Right atrium auricular region (tissue), 2 donors: ENCODE results near the gene CREB5. TPM values are rescaled to one million over a fixed set of nuclear protein-coding genes. Genes with fewer than 3 reads are reported as not detected.

Experiments used
- DNase-seq: peaks from one replicate; pipeline ENCODE4 v3.0.0-alpha.2; 2019; ENCODE audit warnings: low spot score
- H3K27ac ChIP-seq, 2 donors: fragments of 200-600 bp; sonication (generic); 1 replicate in 1 of 2; 2 replicates in 1 of 2; pipeline ENCODE4 v1.5.1; 2016 to 2019
- H3K27me3 ChIP-seq, 2 donors: fragments of 200-600 bp; sonication (generic); one replicate each; pipeline versions ENCODE4 v1.5.1 to v1.6.0; 2017 to 2019
- H3K36me3 ChIP-seq: fragments of 200-600 bp; sonication (generic); one replicate; pipeline ENCODE4 v1.5.1; 2016
- H3K4me1 ChIP-seq, 2 donors: fragments of 200-600 bp; sonication (generic); one replicate each; pipeline versions ENCODE4 v1.5.1 to v1.6.0; 2017 to 2019
- H3K4me3 ChIP-seq, 2 donors: fragments of 200-600 bp; sonication (generic); 1 replicate in 1 of 2; 2 replicates in 1 of 2; pipeline ENCODE4 v1.5.1; 2017 to 2019; ENCODE audit warnings: mild to moderate bottlenecking in 1 of 2, moderate library complexity in 1 of 2
- H3K9me3 ChIP-seq, 2 donors: fragments of 200-600 bp; sonication (generic); one replicate each; pipeline ENCODE4 v1.5.1; 2019
- total RNA-seq, 2 donors: library from RNA; depleted of rRNA; stranded (reverse); fragments of >200 nt; gene quantifications; one replicate each; pipeline ENCODE4 v1.1.0, GENCODE V29; 2016
- TF ChIP-seq, protein P1 (sequence below), 2 donors: fragments of 200-600 bp; sonication (generic); IDR thresholded peaks; one replicate each; pipeline ENCODE4 v1.5.1; 2019; ENCODE audit warnings: antibody characterized with exemption in 2 of 2

Gene CREB5
- total RNA-seq, 2 donors from 2014 or later: 10.5 to 20.8 TPM

DNA sequence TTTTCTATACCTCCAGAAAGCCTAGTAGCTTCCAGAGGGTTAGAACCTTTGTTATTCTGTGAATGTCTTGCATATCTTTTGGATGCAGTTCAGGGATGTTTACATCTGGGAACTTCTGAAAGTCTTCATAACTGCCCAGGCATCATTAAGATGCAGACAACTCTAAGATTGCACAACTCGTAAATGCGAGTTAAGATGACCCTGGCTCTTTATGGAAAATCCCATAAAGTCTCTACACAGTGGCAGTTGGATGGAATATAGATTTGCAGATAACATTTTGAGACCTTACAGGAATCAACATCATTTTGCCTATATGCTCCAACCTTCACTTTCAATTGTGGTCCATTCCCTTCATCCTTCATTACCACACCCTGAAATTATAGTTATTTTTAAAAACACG, 151.7 kb downstream of the CREB5 start:
- H3K27ac ChIP-seq: no peak overlapping the region
- no peak overlapping the region for H3K4me3 ChIP-seq
- no peaks in the 10 kb centered on the region for H3K9me3 ChIP-seq
- no peaks in the 10 kb centered on the region for H3K36me3 ChIP-seq
- TF ChIP-seq, protein P1, sequence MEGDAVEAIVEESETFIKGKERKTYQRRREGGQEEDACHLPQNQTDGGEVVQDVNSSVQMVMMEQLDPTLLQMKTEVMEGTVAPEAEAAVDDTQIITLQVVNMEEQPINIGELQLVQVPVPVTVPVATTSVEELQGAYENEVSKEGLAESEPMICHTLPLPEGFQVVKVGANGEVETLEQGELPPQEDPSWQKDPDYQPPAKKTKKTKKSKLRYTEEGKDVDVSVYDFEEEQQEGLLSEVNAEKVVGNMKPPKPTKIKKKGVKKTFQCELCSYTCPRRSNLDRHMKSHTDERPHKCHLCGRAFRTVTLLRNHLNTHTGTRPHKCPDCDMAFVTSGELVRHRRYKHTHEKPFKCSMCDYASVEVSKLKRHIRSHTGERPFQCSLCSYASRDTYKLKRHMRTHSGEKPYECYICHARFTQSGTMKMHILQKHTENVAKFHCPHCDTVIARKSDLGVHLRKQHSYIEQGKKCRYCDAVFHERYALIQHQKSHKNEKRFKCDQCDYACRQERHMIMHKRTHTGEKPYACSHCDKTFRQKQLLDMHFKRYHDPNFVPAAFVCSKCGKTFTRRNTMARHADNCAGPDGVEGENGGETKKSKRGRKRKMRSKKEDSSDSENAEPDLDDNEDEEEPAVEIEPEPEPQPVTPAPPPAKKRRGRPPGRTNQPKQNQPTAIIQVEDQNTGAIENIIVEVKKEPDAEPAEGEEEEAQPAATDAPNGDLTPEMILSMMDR (IDR thresholded peaks at IDR 0.05): no peak
- no peaks in the 10 kb centered on the region for H3K27me3 ChIP-seq
- no peak for DNase-seq
- H3K4me1 ChIP-seq: no peaks in the 10 kb centered on the region

DNA sequence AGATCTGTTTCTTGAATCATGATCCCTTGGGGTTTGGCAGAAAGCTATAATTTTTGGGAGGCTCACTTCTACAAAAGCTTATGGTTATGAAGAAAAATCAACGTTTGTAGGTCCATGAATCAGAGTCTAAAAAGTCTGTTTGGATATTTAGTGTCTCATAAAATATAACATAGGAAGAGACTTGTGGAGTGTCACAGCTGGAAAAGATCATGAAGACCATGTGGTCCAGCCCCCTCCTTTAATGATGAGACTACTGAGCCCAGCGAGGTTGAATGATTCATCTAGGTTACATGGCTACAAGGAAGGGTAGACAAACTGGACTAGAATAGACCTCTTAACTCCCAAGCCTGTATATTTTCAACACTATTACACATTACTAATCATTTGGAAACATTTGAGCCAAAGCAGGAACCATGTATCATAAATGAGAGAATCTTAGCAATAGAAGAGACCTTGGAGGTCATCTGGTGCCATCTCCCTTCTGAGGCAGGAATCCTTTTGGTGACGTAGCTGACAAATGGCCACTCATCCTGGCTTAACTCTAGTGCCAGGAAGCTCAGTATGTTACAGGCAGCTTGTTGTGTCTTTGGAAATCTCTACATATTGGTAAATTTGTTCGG, 152.5 kb downstream of the CREB5 start:
- H3K4me1 ChIP-seq: no peaks in the 10 kb centered on the region
- no peak overlapping the region for H3K4me3 ChIP-seq
- no peaks in the 10 kb centered on the region for H3K27me3 ChIP-seq
- H3K36me3 ChIP-seq: no peaks in the 10 kb centered on the region
- H3K27ac ChIP-seq: no peak overlapping the region
- TF ChIP-seq, protein P1 (IDR thresholded peaks at IDR 0.05): no peak
- H3K9me3 ChIP-seq: no peaks in the 10 kb centered on the region
- DNase-seq: no peak

DNA sequence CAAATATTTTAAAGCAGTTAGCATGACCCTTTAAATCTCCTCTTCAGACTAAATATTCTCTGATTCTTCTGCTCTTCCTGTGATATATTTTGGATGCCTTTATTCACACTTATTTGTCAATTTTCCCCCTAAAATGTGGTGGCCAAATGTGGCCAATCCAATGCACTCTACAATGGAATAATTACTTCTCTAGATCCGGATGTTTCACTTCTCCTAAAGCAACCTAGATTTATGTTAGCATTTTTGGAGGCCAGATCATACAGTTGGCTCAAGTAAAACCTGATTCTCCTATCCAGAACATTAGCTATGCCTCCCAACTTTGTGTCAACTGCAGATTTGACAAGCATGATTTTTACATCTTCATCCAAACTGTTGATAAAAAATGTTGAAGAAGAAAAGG, 153.7 kb downstream of the CREB5 start:
- no peaks in the 10 kb centered on the region for H3K27me3 ChIP-seq
- H3K36me3 ChIP-seq: no peaks in the 10 kb centered on the region
- DNase-seq: no peak
- H3K27ac ChIP-seq: no peak overlapping the region
- TF ChIP-seq, protein P1 (IDR thresholded peaks at IDR 0.05): no peak
- no peaks in the 10 kb centered on the region for H3K4me1 ChIP-seq
- H3K9me3 ChIP-seq: no peaks in the 10 kb centered on the region
- H3K4me3 ChIP-seq: no peak overlapping the region

DNA sequence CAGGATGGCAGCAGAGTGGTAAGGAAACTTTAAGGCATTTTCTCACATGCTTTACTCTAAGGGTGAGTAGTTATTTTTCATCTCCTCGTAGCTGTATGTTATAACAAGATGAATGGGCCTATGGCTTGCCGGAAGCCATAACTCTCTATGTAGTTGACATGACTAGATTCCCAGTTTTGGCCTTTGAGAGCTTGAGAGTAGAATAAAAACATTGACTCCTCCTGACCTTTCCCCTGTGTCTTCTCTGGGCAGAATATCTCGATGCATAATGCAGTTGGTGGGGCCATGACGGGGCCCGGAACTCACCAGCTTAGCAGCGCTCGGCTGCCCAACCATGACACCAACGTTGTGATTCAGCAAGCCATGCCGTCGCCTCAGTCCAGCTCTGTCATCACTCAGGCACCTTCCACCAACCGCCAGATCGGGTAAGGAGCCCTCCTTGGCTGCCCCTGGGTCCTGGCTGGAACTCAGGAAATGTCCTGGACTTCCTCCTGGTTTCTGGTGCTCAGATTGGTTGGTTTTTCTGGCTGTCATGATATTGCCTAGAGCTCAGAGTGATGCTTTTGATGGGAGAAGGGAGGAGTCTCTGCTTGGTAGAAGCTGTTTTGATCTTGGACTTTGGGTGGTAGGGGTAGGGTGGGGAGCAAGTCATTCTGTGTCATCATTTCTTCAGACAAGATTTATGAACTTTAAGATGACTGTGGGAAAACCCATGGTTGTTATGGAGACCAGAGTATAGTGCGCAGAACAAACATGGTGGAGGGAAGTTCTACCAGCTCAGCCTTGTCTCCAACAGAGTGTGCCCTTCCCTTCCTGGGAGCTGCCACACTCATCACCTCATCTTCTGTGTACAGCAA, 158.0 kb downstream of the CREB5 start:
- TF ChIP-seq, protein P1 (IDR thresholded peaks at IDR 0.05): no peak
- no peak overlapping the region for H3K27ac ChIP-seq
- H3K4me1 ChIP-seq: peaks cover 0 to 11% of the 10 kb centered on the region in 2 donors
- no peaks in the 10 kb centered on the region for H3K36me3 ChIP-seq
- no peak overlapping the region for H3K4me3 ChIP-seq
- no peak for DNase-seq
- no peaks in the 10 kb centered on the region for H3K9me3 ChIP-seq
- no peaks in the 10 kb centered on the region for H3K27me3 ChIP-seq

DNA sequence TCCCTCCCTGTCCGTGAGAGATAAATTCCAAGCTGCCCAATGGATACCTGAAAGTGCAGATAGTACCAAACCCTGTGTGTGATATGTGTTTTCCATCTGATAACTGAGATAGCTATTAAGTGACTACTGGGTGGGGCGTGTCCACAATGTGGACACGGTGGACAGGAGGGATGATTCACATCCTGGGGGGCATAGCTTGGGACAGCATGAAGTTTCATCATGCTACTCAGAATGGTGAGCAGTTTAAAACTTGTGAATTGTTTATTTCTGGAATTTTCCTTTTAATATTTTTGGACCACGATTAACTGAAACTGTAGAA, 158.6 kb downstream of the CREB5 start:
- no peaks in the 10 kb centered on the region for H3K36me3 ChIP-seq
- DNase-seq: no peak

More for the DNA sequence above, 158.6 kb downstream of the CREB5 start:
- TF ChIP-seq, protein P1 (IDR thresholded peaks at IDR 0.05): no peak
- Histone ChIP-seq H3K4me1 (peaks cover 0 to 11% of the 10 kb centered on the region in 2 donors), H3K4me3 (no peak overlapping the region), H3K9me3 (no peaks in the 10 kb centered on the region), H3K27me3 (no peaks in the 10 kb centered on the region), H3K27ac (no peak overlapping the region)
